Esophagus muscularis mucosa (tissue), 4 donors: ENCODE data around the gene CTRB1.

Source experiments
- EP300 ChIP-seq: sonication (generic); formaldehyde crosslinking; IDR thresholded peaks from one replicate; pipeline ENCODE4 v1.6.1; 2017; ENCODE audit warnings: antibody characterized with exemption
- POLR2A ChIP-seq: fragments of 450-650 bp; IDR thresholded peaks from one replicate; pipeline ENCODE4 v1.6.1; 2017; ENCODE audit warnings: antibody characterized with exemption, moderate library complexity, mild to moderate bottlenecking, low read depth
- POLR2AphosphoS5 ChIP-seq, 2 donors: sonication (generic); formaldehyde crosslinking; IDR thresholded peaks; one replicate each; pipeline ENCODE4 v1.6.1; 2017; ENCODE audit warnings: antibody characterized with exemption in 2 of 2
- TF ChIP-seq, protein P1 (sequence below), 3 experiments: fragments of 200-600 bp in 2 of 3; fragments of 450-650 bp in 1 of 3; sonication (generic) in 2 of 3; IDR thresholded peaks; one replicate each; pipeline ENCODE4 v1.5.1; 2017 to 2019; ENCODE audit warnings: antibody characterized with exemption in 3 of 3, mild to moderate bottlenecking in 2 of 3, moderate library complexity in 1 of 3

- TF ChIP-seq POLR2A (no peak), POLR2AphosphoS5 (IDR thresholded peaks at IDR 0.05) (no peak), EP300 (no peak)
- TF ChIP-seq, protein P1, sequence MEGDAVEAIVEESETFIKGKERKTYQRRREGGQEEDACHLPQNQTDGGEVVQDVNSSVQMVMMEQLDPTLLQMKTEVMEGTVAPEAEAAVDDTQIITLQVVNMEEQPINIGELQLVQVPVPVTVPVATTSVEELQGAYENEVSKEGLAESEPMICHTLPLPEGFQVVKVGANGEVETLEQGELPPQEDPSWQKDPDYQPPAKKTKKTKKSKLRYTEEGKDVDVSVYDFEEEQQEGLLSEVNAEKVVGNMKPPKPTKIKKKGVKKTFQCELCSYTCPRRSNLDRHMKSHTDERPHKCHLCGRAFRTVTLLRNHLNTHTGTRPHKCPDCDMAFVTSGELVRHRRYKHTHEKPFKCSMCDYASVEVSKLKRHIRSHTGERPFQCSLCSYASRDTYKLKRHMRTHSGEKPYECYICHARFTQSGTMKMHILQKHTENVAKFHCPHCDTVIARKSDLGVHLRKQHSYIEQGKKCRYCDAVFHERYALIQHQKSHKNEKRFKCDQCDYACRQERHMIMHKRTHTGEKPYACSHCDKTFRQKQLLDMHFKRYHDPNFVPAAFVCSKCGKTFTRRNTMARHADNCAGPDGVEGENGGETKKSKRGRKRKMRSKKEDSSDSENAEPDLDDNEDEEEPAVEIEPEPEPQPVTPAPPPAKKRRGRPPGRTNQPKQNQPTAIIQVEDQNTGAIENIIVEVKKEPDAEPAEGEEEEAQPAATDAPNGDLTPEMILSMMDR (IDR thresholded peaks at IDR 0.05) = no peak
Observed at GRCh38 chr16:75176926-75177325, 41.9 kb upstream of the CTRB1 start.
